Right lobe of liver (tissue), 6 donors: ENCODE data around the gene TMEM63C. TPM values are rescaled to one million over a fixed set of nuclear protein-coding genes. Genes with fewer than 3 reads are reported as not detected.
"Not testable (repeated sequence)": the region's sequence is repeated elsewhere in the genome, so short reads cannot be mapped to it uniquely, and the experiment has no call there.

Experiments
- ATAC-seq, 4 donors: fragments of 200-7000 bp; cut with Tn5 transposase; one replicate each; pipeline ENCODE4 v1.9.1; 2020; ENCODE audit warnings: mild to moderate bottlenecking in 4 of 4, moderate library complexity in 4 of 4
- DNase-seq, 3 donors: peaks; one replicate each; pipeline ENCODE4 v3.0.0-alpha.2; 2020
- H3K27ac ChIP-seq, 3 donors: fragments of 200-600 bp; one replicate each; pipeline ENCODE4 v1.8.0; 2022
- H3K27me3 ChIP-seq, 2 donors: fragments of 200-600 bp; one replicate each; pipeline ENCODE4 v1.8.0; 2022
- H3K36me3 ChIP-seq, 4 donors: fragments of 200-600 bp; sonication (generic) in 1 of 4; one replicate each; pipeline versions ENCODE4 v1.5.1 to v1.8.0; 2017 to 2022; ENCODE audit warnings: control low read depth in 1 of 4
- H3K4me1 ChIP-seq, 4 donors: fragments of 200-600 bp; sonication (generic) in 1 of 4; one replicate each; pipeline versions ENCODE4 v1.5.1 to v1.8.0; 2017 to 2022; ENCODE audit warnings: control low read depth in 1 of 4
- H3K4me3 ChIP-seq, 3 donors: fragments of 200-600 bp; one replicate each; pipeline ENCODE4 v1.8.0; 2022
- H3K9me3 ChIP-seq, 4 donors: fragments of 200-600 bp; sonication (generic) in 1 of 4; one replicate each; pipeline versions ENCODE4 v1.5.1 to v1.8.0; 2017 to 2022; ENCODE audit warnings: control low read depth in 1 of 4
- CTCF ChIP-seq, 4 donors: fragments of 200-600 bp in 3 of 4; fragments of 450-650 bp in 1 of 4; IDR thresholded peaks; one replicate each; pipeline versions ENCODE4 v1.5.1 to v1.8.0; 2016 to 2022; ENCODE audit warnings: antibody characterized with exemption in 4 of 4, mild to moderate bottlenecking in 2 of 4
- POLR2A ChIP-seq: fragments of 450-650 bp; IDR thresholded peaks from one replicate; pipeline ENCODE4 v1.6.1; 2017; ENCODE audit warnings: antibody characterized with exemption, mild to moderate bottlenecking
- WGBS: methylation state at CpG from one replicate; pipeline ENCODE4 v1.1.6; 2018; ENCODE audit warnings: low coverage, low lambda C conversion rate; ENCODE audit not compliant: insufficient coverage; ENCODE audit errors: missing lambda C conversion rate; 5-methylcytosine and 5-hydroxymethylcytosine counted together
- intact Hi-C, 2 donors: fragments of 100-400 bp; cut with DNase I; formaldehyde crosslinking; loops; one replicate each; pipeline versions ENCODE4 v1.11.2 to v1.14.1; 2022
- total RNA-seq, 6 experiments: library from RNA; depleted of rRNA in 2 of 6; stranded (reverse); fragments of >200 nt in 2 of 6; fragmentation: NEBNext Ultra II Directional in 3 of 6; extraction: Animal tissue kit (Norgen Biotek cat#: 25700) in 3 of 6; gene quantifications; one replicate each; pipeline versions ENCODE4 v1.1.0 to v1.2.4, GENCODE V29; 2016 to 2023
- donor health status: DM: no; HTN: yes; CAD: no.
- donor health status: DM: no; HTN: no; CAD: no.
- donor health status: DM: no; HTN: no; CAD: no.
- donor health status: DM: no; HTN: yes; CAD: no.
- donor health status: DM: no; HTN: yes; CAD: no.

The TMEM63C gene
- total RNA-seq, 6 experiments from 2014 or later = 0.07 to 0.82 (median 0.15) TPM; not detected in 2

GRCh38 chr14:77279719-77280118 lies 98.1 kb downstream of the TMEM63C start:
- Histone ChIP-seq H3K9me3 (no peaks in the 10 kb centered on the region), H3K36me3 (peaks cover 0 to 18% (median 4%) of the 10 kb centered on the region in 4 donors), H3K27ac (no peak overlapping the region), H3K27me3 (no peaks in the 10 kb centered on the region), H3K4me1 (no peaks in the 10 kb centered on the region), H3K4me3 (no peak overlapping the region)
- DNase-seq (no peak), ATAC-seq (no peak)
- TF ChIP-seq CTCF (IDR thresholded peaks at IDR 0.05) (no peak), POLR2A (no peak)
- intact Hi-C loops = no loop called here
- WGBS = 100% methylated on average over 1 of the region's 13 CpGs

GRCh38 chr14:77280921-77281320 lies 99.3 kb downstream of the TMEM63C start:
- ATAC-seq, H3K27me3 ChIP-seq, DNase-seq, H3K4me3 ChIP-seq, H3K4me1 ChIP-seq, intact Hi-C loops, H3K27ac ChIP-seq, H3K9me3 ChIP-seq: not testable (repeated sequence)
- H3K36me3 ChIP-seq = peaks cover 0 to 30% (median 4%) of the 10 kb centered on the region in 4 donors
- WGBS = 100% methylated on average over 3 of the region's 4 CpGs

DNA sequence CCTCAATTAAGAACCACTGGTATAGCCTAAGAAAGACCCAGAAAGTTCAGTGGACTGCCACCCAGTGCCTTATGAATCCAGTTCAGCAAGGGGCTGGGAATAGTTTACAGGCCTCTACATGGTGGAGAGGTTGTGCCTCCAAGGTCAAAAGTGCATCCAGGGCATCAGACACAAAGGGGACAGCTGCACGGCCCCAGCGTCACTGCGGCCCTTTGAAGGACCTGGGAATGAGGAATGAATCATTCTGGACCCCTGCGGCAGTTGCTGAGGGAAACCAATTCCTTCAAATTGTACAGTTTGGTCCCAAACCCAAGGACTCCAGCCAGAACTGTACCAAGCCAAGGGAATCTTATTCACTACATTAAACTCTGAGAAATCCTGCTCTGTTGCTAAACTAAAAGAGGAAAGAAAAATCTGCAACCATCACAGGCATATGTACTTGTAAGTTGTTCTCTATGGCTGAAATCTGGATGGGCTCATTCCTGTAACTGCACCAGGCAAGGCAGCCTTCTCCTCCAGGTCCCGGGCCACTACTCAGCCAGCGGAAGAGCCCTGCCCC lies 100.3 kb downstream of the TMEM63C start:
- DNase-seq (no peak), ATAC-seq (no peak)
- Histone ChIP-seq H3K27ac (no peak overlapping the region), H3K4me1 (no peaks in the 10 kb centered on the region), H3K9me3 (no peaks in the 10 kb centered on the region), H3K27me3 (no peaks in the 10 kb centered on the region), H3K4me3 (no peak overlapping the region), H3K36me3 (peaks cover 0 to 36% (median 4%) of the 10 kb centered on the region in 4 donors)
- WGBS = 90% methylated on average over 2 of the region's 6 CpGs
- TF ChIP-seq CTCF (IDR thresholded peaks at IDR 0.05) (no peak), POLR2A (no peak)
- intact Hi-C loops = no loop called here

DNA sequence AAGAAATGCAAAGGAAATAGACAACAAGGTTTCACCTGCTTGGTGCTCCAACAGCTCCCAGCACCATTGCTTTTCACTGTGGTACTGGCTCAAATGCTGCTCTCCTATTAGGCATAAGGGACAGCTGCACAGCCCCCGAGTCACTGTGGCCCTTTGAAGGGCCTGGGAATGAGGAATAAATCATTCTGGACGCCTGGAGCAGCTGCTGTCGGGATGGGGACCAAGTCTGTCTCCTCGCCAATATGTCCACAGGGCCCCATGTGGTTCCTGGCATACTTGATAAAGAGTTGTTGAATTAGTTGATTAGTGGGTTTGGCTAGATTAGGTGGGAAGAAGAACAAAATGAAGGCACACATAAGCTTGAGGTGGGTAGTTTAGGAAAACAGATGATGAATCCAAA lies 102.5 kb downstream of the TMEM63C start:
- TF ChIP-seq CTCF (IDR thresholded peaks at IDR 0.05) = no peak
- no peak for TF ChIP-seq POLR2A
- Histone ChIP-seq H3K9me3 (no peaks in the 10 kb centered on the region), H3K4me3 (no peak overlapping the region), H3K27ac (no peak overlapping the region), H3K4me1 (no peaks in the 10 kb centered on the region), H3K36me3 (peaks cover 0 to 49% (median 4%) of the 10 kb centered on the region in 4 donors), H3K27me3 (no peaks in the 10 kb centered on the region)
- intact Hi-C loops = no loop called here
- DNase-seq (no peak), ATAC-seq (no peak)
- 86% methylated on average over 4 of the region's 4 CpGs for WGBS

- no peaks in the 10 kb centered on the region for H3K27me3 ChIP-seq
- no peak overlapping the region for H3K27ac ChIP-seq
- H3K9me3 ChIP-seq = no peaks in the 10 kb centered on the region
- intact Hi-C loops = no loop called here
- H3K36me3 ChIP-seq = peaks cover 0 to 49% (median 4%) of the 10 kb centered on the region in 4 donors
- 97% methylated on average over 5 of the region's 5 CpGs for WGBS
- DNase-seq (no peak), ATAC-seq (no peak)
- H3K4me1 ChIP-seq = no peaks in the 10 kb centered on the region
- H3K4me3 ChIP-seq = no peak overlapping the region
- TF ChIP-seq CTCF (IDR thresholded peaks at IDR 0.05) = no peak
- TF ChIP-seq POLR2A = no peak
Measured at GRCh38 chr14:77284466-77284865, 102.9 kb downstream of the TMEM63C start.
